Measurements from ENCODE around the gene RHAG. TPM values are rescaled to one million over a fixed set of nuclear protein-coding genes. Genes with fewer than 3 reads are reported as not detected.
A peak's percentile ranks its signal among the peaks of the same experiment; 100 is the strongest.

The RHAG gene
- total RNA-seq, result not detected in 2 replicates

DNA sequence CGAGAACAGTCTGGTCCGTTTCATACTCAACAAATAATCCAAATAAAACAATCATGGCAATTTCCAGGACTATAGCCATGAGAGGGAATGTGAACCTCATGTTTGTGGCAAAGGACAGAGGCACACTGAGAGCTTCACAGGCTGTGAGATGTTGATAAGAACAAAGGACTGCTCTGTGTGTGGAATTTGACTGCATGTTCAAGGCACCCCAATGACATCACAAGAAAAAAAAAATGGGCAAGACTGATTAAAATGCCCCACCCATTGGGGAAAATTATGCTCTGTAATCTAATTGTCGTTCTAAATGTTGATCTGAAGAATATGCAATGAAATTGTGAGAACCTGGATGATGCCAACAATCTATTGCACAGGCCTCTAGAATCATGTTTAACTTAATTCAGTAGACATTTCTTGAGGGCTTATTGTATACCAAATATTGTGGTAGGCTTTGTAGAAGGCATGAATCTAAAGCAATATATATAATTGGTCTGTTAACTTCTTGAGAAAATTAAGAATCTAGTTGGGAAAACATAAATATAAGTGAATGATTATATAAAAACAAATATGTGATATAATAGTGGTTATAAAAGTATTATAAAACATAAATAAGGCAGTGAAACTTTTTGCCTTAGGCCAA is at the start of gene RHAG:
Gene RHAG, minus strand, starts transcription at position 127 of the 637 bp plus-strand sequence. Its CDS starts 27 bp downstream, at position 100.
- TF ChIP-seq, protein P1, sequence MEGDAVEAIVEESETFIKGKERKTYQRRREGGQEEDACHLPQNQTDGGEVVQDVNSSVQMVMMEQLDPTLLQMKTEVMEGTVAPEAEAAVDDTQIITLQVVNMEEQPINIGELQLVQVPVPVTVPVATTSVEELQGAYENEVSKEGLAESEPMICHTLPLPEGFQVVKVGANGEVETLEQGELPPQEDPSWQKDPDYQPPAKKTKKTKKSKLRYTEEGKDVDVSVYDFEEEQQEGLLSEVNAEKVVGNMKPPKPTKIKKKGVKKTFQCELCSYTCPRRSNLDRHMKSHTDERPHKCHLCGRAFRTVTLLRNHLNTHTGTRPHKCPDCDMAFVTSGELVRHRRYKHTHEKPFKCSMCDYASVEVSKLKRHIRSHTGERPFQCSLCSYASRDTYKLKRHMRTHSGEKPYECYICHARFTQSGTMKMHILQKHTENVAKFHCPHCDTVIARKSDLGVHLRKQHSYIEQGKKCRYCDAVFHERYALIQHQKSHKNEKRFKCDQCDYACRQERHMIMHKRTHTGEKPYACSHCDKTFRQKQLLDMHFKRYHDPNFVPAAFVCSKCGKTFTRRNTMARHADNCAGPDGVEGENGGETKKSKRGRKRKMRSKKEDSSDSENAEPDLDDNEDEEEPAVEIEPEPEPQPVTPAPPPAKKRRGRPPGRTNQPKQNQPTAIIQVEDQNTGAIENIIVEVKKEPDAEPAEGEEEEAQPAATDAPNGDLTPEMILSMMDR (conservative IDR thresholded peaks at IDR 0.05; ENCODE audit: low read depth, low read length), result no peak
- H3K4me3 ChIP-seq (ENCODE audit: low read depth, low read length), result no peak within 1 kb of the TSS
- no peak for DNase-seq (ENCODE audit: low read depth)

DNA sequence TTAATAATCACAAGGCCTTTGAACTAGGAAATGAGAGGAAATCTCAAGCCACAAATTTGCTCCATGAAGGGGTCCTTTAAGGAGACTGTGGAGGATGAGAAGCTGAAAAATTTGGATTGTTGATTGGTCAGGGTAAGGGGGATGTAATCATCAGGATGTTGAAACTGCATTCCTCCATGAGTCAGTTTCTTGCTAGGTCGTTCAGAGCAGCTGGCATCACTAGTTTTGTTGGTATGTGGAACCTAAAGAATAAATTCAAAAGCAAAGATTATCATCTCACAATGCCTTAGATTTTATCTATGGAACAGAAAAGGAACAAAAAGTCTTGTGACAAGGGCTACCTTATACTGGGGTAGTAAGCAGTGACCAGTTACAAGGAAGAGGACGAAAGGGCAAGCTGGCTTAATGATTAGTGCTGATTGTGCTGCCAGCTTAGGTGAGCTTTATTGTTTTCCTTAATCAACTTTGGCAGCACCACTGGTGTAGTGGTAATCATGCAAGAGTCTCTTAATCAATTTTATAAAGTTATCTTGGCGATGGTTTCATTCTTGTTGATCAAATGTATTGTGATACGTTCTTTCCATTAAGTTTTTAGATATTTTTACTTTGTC is 40.1 kb upstream of the RHAG start:
- TF ChIP-seq, protein P1 (conservative IDR thresholded peaks at IDR 0.05; ENCODE audit: low read depth, low read length), result no peak
- peak; percentile 19 for DNase-seq (ENCODE audit: low read depth)

GRCh38 chr6:49675816-49676215 is 39.2 kb upstream of the RHAG start:
- H3K4me3 ChIP-seq (ENCODE audit: low read depth, low read length), result no peak overlapping the region
- TF ChIP-seq, protein P1 (conservative IDR thresholded peaks at IDR 0.05; ENCODE audit: low read depth, low read length), result no peak
- DNase-seq (ENCODE audit: low read depth), result no peak

More for the DNA sequence above, 40.1 kb upstream of the RHAG start:
- no peak overlapping the region for H3K4me3 ChIP-seq (ENCODE audit: low read depth, low read length)

GRCh38 chr6:49668083-49668511 is 31.5 kb upstream of the RHAG start:
- no peak for DNase-seq (ENCODE audit: low read depth)
- TF ChIP-seq, protein P1 (conservative IDR thresholded peaks at IDR 0.05; ENCODE audit: low read depth, low read length), result no peak
- H3K4me3 ChIP-seq (ENCODE audit: low read depth, low read length), result no peak overlapping the region

DNA sequence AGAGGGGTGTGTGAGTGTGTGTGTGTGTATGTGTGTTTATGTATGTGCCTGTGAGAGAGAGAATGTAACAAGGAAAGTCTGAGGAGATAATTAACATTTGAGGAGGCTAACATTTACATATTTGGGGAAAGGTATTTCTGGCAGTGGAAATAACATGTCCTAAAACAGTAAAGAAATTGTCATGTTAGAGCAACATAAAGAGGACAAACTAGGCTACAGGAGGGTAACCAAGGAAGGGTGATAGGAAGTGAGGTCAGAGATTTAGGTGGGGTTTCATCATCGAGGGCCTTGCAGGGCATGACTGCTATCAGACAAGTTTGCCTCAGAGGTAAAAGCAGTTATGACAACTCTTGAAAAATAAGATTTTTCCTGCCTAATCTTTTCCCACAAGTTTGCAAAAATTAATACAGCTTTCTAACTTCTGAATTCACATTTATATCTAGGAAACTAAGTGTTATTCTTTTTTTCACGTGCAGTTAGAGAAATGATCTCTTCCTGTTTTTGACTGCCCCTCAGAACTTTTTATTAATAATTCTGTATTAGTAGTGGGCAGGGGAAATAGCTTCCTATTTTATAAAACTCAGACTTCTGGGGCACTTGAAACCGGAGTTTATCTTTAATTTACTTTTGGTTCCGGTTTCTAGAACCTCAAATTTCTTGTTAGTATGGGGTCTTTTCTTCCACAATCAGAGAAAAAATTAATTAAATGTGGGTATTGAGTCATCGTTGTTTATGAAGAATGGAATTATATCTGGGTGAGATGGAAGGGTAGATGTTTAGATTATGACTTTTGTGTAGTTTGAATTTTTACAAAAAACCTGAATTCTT is 30.5 kb upstream of the RHAG start:
- no peak overlapping the region for H3K4me3 ChIP-seq (ENCODE audit: low read depth, low read length)
- TF ChIP-seq, protein P1 (conservative IDR thresholded peaks at IDR 0.05; ENCODE audit: low read depth, low read length), result no peak
- no peak for DNase-seq (ENCODE audit: low read depth)

GRCh38 chr6:49666480-49666879 is 29.8 kb upstream of the RHAG start:
- no peak for DNase-seq (ENCODE audit: low read depth)
- no peak overlapping the region for H3K4me3 ChIP-seq (ENCODE audit: low read depth, low read length)
- TF ChIP-seq, protein P1 (conservative IDR thresholded peaks at IDR 0.05; ENCODE audit: low read depth, low read length), result no peak

Data from epithelial cell of proximal tubule (primary cell).